EH (cell line): Measurements from ENCODE around the gene ATP5PO.
A peak's percentile ranks its signal among the peaks of the same experiment; 100 is the strongest.

Experiments
- DNase-seq: peaks from one replicate; pipeline ENCODE4 v3.0.0-alpha.2; 2015; ENCODE audit warnings: low read depth

ATP5PO gene, protein sequence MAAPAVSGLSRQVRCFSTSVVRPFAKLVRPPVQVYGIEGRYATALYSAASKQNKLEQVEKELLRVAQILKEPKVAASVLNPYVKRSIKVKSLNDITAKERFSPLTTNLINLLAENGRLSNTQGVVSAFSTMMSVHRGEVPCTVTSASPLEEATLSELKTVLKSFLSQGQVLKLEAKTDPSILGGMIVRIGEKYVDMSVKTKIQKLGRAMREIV

GRCh38 chr21:33915368-33916199 lies at the start of gene ATP5PO:
Gene ATP5PO (minus strand): TSS chr21:33915804. CDS start chr21:33915763, 41 bp downstream.
- peak; percentile 98 for DNase-seq

DNA sequence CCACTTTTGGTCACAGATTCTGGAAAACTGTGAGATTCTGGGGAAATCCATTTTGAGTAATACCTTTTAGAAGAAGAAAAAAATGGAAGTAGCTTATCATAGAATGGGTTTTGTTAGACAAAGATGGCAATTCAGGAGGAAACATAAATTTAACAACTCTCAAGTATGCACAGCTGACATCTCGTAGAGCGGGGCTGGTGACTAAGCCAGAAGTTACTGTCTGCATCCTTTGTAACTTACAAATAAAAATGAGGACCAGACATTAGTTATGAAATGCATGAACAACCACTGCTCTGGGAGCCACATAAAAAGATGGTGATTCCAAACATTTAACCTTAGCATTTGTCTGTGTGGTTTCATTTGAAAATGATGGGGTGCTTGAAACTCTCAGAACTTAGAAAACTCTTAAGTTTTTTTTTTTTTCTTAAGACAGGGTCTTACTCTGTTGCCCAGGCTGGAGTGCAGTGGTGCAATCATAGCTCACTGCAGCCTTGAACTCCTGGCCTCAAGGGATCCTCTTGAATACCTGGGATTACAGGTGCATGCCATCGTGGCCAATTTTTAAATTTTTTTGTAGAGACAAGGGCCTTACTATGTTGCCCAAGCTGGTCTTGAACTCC lies 49.2 kb upstream of the ATP5PO start:
- DNase-seq, result peak; percentile 77

DNA sequence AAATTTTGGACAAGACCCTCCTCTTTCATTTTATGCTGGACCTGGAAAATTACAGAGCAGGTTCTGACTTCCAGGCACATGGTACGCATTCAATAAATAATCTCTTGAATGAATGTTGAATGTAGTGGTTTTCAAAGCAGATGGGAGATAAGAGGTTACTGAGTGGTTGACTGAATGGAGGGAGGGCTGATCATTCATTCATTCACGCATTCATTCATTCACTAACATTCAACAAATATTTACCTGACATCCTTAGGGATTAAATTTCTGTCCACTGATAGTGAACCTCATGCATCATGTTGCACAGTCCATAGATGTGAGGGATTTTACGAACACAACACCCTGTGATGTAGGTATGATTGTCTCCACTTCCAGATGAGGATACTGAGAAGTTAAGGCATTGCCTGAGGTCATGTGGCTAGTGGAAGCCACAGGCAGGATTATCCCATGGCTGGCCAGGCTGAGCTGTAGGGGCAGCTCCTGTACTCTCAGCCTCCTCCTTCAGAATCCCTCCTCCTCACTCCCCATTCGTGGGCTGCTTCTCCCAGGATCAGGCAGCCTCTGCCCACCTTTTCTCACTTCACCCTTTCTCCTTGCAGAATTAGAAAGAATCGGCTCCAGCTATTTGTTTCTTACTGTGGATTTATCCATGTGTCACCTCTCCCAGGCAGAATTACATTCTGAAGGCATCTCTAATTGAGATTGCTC lies 48.4 kb upstream of the ATP5PO start:
- DNase-seq, result no peak

DNA sequence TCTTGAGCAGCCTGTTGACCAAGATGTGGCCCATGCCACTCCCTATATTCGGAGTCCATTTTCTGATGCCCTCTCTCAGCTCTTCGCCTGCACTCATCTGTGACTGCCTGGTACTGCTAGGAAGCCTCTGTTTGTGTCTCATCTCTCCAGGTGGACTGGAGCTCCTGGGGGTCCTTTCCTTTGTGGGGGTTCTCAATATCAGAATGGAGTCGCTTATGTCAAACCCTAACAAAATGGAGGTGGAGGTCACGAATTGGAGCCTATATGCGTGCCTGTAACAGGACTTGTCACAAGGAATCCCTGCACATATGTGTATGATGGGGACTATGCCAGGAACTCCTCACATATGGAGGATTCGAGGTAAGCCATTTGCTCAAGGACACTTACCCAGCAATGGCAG lies 46.7 kb upstream of the ATP5PO start:
- no peak for DNase-seq

DNA sequence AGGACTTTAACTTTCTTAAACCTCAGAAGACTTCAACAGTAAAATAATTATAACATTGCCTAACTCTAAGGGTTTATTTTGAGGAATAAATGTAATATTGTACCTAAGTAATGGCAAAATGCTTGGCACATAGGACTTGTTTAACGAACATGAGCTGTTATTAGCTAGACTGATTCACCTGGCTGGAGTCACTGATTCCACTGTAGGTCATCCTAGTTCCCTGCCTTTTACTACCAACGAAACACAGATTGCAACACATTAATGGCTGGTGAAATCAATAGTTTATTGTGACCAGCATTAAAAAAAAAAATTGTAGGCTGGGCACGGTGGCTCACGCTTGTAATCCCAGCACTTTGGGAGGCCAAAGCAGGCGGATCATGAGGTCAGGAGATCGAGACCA lies 45.5 kb upstream of the ATP5PO start:
- DNase-seq, result no peak

- no peak for DNase-seq
Observed at GRCh38 chr21:33959680-33960079, 44.1 kb upstream of the ATP5PO start.

DNA sequence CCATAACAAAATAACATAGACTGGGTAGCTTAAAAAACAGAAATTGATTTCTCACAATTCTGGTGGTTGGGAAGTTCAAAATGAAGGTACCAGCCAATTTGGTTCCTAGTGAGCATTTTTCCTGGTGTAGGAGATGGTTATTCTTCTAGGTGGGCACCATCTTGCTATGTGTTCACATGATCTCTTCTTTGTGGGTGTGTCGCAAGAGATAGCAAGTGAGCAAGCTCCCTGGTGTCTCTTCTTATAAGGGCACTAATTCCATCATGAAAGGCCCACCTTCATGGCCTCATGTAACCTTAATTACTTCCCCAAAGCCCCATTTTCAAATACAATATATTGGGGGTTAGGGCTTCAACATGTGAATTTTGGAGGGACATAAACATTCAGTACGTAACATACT lies 38.8 kb upstream of the ATP5PO start:
- no peak for DNase-seq

GRCh38 chr21:33951276-33952178 lies 35.9 kb upstream of the ATP5PO start:
- DNase-seq, result peak; percentile 44

GRCh38 chr21:33950431-33951079 lies 35.0 kb upstream of the ATP5PO start:
- no peak for DNase-seq

GRCh38 chr21:33949516-33950430 lies 34.2 kb upstream of the ATP5PO start:
- no peak for DNase-seq

GRCh38 chr21:33948951-33949444 lies 33.4 kb upstream of the ATP5PO start:
- DNase-seq, result no peak

DNA sequence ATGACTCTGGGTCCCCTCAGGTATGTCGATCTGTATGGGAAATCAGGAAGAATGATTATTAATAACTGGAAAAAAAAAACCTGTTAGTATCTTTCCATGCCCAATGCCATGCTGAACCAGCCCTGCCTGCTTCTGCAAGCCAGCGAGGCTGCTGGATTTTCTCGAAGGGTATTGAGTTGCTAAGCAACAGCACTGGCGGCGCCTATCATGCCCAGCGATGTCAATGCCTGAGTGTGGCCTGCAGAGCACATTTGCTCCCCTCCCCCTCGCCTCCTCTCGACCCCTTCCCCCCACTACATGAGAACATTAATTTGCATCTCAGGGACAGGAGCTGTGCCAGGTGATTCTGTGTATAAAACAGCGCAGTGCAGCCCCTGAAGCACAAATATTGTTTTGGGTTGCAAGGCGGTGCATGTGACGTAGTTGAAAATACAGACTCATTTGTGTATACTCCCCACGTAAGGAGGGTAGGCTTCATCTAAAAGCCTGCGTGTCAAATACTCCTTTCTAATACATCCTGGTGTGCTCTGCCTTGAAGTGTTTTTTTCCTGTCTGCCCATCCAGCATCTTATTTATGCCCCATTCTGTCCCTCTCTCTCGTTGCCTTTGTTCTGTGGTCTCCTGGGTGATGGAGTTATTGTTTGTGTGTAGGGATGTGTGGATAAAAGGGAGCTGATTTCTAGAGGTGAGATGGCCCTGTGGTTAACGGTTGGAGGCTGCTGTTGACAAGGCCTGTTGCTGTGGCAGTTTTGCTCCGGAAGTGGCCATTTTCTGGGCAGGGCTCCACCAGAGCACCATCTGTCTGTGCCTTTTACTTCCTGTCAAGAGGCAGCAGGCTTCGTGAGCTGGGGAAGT lies 32.7 kb upstream of the ATP5PO start:
- peak; percentile 41 for DNase-seq

GRCh38 chr21:33947451-33948095 lies 32.0 kb upstream of the ATP5PO start:
- peak; percentile 97 for DNase-seq

DNA sequence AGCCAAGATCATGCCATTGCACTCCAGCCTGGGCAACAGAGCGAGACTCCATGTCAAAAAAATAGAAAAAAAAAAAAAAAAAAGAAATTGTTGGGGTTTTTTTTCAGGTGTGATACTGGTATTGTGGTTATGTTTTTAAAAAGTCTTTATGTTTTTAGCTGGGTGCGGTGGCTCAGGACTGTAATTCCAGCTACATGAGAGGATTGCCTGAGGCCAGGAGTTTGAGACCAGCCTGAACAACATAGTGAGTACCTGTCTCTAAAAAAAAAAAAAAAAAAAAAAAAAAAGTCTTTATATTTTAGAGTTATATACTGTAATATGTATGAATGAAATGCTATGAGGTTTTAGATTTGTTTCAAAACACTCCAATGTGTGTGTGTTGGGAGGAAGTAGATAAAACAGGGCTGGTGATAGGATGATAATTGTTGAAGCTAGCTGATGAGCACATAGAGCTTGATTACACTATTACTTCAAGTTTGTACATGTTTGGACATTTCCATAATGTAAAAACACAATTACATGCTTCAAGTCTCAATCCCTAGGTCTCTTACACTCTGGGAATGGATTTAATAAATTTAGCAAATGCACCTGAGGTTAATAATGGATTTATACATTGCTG lies 30.2 kb upstream of the ATP5PO start:
- no peak for DNase-seq

DNA sequence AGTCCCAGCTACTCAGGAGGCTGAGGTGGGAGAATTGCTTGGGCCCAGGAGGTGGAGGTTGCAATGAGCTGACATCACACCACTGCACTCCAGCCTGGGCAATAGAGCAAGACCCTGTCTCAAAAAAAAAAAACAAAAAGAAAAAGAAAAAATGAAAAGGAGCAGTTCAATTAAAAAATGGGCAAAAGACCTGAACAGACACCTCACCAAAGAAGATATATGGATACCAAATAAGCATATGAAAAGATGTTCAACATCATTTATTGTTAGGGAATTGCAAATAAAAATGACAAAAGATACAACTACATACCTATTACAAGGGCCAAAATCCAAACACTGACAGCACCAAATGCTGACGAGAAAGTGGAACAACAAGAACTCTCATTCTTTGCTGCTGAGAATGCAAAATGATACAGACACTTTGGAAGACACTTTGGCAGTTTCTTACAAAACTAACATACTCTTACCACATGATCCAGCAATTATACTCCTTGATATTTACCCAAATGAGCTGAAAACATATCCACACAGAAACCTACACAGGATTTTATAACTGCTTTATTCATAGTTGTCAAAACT lies 28.7 kb upstream of the ATP5PO start:
- no peak for DNase-seq

GRCh38 chr21:33943293-33943692 lies 27.7 kb upstream of the ATP5PO start:
- no peak for DNase-seq

DNA sequence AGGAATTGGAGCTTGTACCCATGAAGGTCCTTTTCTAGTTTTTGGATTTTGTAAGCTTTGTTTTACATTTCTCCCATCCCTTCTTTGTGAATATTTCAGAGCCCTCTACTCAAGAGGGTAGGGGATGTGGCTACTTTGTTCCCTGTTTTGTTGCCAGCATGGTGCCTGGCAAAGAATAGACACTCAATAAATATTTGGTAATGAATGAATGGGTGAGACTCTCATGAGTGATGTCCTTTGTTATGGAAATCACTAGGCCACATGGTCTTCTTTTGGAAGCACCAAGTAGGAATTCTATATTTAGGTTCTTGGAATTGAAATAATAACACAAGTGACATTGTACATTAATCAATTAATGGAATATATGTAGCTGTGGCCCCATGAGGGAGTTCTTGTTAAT lies 26.8 kb upstream of the ATP5PO start:
- no peak for DNase-seq
